ENCODE results near the gene HP1BP3. TPM values are rescaled to one million over a fixed set of nuclear protein-coding genes. Genes with fewer than 3 reads are reported as not detected.
"Not testable (repeated sequence)": the region's sequence is repeated elsewhere in the genome, so short reads cannot be mapped to it uniquely, and the experiment has no call there.

Gene HP1BP3
- total RNA-seq, 4 donors from 2014 or later: 213 to 349 (median 277) TPM

DNA sequence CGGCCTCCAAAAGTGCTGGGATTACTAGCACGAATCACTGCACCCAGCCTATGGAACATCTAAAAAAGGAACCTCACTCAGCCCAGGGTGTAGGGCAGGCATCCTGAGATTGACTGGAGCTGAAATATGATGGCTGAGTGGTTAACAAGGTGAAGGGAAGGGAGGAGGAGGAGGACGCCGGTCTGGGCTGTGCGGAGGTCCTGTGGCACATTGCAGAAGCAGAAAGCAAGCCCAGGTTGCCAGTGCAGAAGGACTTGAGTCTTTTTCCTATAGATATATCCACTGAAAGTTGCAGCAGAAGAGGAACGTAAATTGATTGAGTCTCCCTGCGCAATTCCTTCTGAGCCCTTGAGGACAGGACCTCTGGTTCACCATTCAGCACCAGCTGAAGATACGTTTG is 67.8 kb downstream of the HP1BP3 start:
- peaks cover 9 to 17% (median 12%) of the 10 kb centered on the region in 4 donors for H3K4me1 ChIP-seq
- H3K36me3 ChIP-seq: no peaks in the 10 kb centered on the region
- intact Hi-C loops (cut with DNase I): no loop called here
- TF ChIP-seq, protein P1, sequence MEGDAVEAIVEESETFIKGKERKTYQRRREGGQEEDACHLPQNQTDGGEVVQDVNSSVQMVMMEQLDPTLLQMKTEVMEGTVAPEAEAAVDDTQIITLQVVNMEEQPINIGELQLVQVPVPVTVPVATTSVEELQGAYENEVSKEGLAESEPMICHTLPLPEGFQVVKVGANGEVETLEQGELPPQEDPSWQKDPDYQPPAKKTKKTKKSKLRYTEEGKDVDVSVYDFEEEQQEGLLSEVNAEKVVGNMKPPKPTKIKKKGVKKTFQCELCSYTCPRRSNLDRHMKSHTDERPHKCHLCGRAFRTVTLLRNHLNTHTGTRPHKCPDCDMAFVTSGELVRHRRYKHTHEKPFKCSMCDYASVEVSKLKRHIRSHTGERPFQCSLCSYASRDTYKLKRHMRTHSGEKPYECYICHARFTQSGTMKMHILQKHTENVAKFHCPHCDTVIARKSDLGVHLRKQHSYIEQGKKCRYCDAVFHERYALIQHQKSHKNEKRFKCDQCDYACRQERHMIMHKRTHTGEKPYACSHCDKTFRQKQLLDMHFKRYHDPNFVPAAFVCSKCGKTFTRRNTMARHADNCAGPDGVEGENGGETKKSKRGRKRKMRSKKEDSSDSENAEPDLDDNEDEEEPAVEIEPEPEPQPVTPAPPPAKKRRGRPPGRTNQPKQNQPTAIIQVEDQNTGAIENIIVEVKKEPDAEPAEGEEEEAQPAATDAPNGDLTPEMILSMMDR (IDR thresholded peaks at IDR 0.05): no peak
- TF ChIP-seq POLR2A (IDR thresholded peaks at IDR 0.05; ENCODE audit: low read depth) (no peak), POLR2AphosphoS5 (IDR thresholded peaks at IDR 0.05) (no peak), EP300 (IDR thresholded peaks at IDR 0.05) (no peak)
- no peak overlapping the region for H3K27ac ChIP-seq (replicated peaks in 1 of 4)
- WGBS: 92% methylated on average over 8 of the region's 8 CpGs
- peaks cover 0 to 20% (median 6%) of the 10 kb centered on the region in 4 donors for H3K27me3 ChIP-seq
- no peak overlapping the region for H3K4me3 ChIP-seq
- DNase-seq (ENCODE audit: extremely low spot score): no peak
- H3K9me3 ChIP-seq: no peaks in the 10 kb centered on the region

DNA sequence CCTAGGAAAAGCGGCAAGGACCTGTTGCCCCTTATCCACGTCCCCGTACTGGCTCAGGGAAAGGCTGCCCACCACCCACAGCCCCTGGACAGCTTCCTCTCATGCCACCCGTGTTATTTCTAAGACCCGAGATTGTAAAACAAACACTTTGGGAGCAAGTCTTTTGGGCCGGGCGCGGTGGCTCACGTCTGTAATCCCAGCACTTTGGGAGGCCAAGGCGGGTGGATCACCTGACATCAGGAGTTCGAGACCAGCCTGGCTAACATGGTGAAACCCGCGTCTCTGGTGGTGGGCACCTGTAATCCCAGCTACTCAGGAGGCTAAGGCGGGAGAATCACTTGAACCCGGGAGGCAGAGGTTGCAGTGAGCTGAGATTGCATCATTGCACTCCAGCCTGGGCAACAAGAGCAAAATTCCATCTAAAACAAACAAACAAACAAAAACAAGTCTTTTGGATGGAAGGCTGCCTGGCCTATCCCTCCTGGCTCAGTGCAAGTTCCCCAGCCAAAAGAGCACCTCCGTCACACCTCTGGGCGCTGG is 68.7 kb downstream of the HP1BP3 start:
- peaks cover 0 to 22% (median 6%) of the 10 kb centered on the region in 4 donors for H3K27me3 ChIP-seq
- intact Hi-C loops (cut with DNase I); DNase-seq (ENCODE audit: extremely low spot score); H3K9me3 ChIP-seq; H3K36me3 ChIP-seq: not testable (repeated sequence)
- WGBS: 64% methylated on average over 3 of the region's 17 CpGs
- H3K4me3 ChIP-seq: peak overlapping the region; percentile 52 to 74 (median 57)
- peaks cover 9 to 17% (median 12%) of the 10 kb centered on the region in 4 donors for H3K4me1 ChIP-seq
- peak overlapping the region in 3 of 4 donors; percentile 28 to 54 (median 39) for H3K27ac ChIP-seq (replicated peaks in 1 of 4)

DNA sequence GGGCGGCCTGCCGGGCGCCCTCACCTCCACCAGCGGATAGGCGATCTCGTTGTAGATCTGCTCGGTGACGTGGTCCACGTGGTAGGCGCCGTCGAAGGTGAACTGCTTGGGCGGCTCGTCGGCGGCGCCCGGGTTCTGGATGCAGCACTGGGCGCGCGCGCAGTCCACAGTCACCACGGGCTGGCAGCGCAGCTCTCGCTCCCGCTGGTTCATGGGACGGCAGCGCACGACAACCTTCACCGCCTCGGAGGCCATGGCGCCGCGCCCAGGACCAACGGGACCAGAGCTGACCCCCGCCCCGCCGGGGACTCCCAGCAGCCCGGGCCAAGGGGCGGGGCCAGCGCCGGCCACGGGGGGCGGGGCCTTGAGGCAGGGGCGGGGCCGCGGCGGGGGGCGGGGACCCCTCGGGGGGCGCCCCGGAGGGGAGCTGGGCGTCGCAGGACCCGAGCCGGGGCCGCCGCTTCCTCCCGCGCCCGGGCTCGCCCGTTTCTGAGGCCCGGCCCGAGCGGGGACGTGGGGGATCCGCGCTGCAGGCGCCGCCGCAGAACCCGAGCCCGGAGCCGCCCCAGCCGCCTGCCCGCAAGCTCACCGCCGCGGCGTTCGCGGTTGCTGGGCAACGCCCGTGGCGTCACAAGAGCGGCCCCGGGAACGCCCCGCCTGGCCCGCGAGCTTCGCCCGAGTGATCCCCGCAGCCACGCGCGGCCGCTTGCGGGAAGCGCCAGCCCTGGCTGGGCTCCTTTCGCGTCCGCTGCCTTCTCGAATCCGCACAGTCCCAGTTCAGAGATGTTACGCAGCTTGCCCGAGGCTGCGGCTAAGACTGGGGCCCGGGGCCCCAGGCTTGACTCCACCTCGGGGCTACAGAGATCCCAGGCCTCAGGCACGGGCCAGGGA is 69.4 kb downstream of the HP1BP3 start, which contains the start of gene KIF17:
TSS of gene KIF17 (minus strand) at position 556 of the 891 bp plus-strand sequence. CDS start at position 255, 301 bp downstream.
- peak within 1 kb of the TSS; percentile 52 to 74 (median 57) for H3K4me3 ChIP-seq
- TF ChIP-seq POLR2AphosphoS5 (IDR thresholded peaks at IDR 0.05): no peak
- TF ChIP-seq EP300 (IDR thresholded peaks at IDR 0.05): no peak
- no peak for TF ChIP-seq POLR2A (IDR thresholded peaks at IDR 0.05; ENCODE audit: low read depth)
- TF ChIP-seq, protein P1 (IDR thresholded peaks at IDR 0.05): no peak
- H3K27me3 ChIP-seq: peaks cover 0 to 23% (median 6%) of the 10 kb centered on the region in 4 donors
- WGBS: no CpG with 5 or more reads among the region's 112 CpGs
- H3K9me3 ChIP-seq: no peaks in the 10 kb centered on the region
- intact Hi-C loops (cut with DNase I): no loop called here
- H3K36me3 ChIP-seq: no peaks in the 10 kb centered on the region
- peaks cover 9 to 17% (median 12%) of the 10 kb centered on the region in 4 donors for H3K4me1 ChIP-seq
- peak within 1 kb of the TSS in 3 of 4 donors; percentile 28 to 54 (median 39) for H3K27ac ChIP-seq (replicated peaks in 1 of 4)
- DNase-seq (ENCODE audit: extremely low spot score): no peak

DNA sequence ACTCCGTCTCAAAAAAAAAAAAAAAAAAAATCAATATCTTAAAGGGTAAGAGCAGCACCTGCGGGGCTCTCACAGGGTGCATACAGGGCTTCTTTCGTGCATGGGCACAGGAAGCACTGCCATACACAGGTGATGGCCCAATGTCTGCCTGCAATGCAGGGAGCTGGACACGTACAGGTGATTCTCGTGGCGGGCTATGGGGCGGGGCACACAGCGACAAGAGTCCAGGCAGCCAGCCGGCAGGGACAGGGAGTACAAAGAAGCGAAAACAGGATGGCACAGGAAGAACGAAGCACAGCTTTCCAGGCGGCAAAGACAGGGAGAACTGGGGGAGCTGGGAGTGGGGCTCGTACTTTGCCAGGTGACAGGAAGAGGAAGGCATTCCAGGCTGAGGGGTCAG is 70.9 kb downstream of the HP1BP3 start:
- TF ChIP-seq EP300 (IDR thresholded peaks at IDR 0.05) (no peak), POLR2A (IDR thresholded peaks at IDR 0.05; ENCODE audit: low read depth) (no peak)
- TF ChIP-seq, protein P1 (IDR thresholded peaks at IDR 0.05): no peak
- H3K9me3 ChIP-seq: no peaks in the 10 kb centered on the region
- 90% methylated on average over 13 of the region's 13 CpGs for WGBS

DNA sequence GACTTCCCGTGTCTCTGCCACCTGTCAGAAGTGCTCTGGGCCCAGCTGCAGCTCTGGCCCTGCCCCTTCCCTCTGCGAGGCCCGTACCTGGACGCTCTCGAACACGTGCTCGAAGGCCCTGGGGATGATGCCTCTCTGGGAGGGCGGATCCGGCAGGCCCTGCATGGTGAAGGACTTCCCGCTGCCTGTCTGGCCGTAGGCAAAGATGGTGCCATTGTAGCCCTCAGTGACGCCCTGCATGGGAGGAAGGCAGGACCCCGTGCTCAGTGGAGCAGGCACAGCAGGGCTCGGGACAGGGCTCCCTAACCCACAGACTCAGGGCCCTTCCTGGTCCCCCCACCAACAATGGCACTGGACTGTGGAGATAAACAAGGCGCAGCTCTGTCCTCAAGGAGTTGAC is 71.7 kb downstream of the HP1BP3 start:
- Histone ChIP-seq H3K36me3 (no peaks in the 10 kb centered on the region), H3K4me3 (no peak overlapping the region), H3K9me3 (no peaks in the 10 kb centered on the region), H3K27me3 (peaks cover 0 to 41% (median 6%) of the 10 kb centered on the region in 4 donors), H3K27ac (replicated peaks in 1 of 4) (no peak overlapping the region), H3K4me1 (peaks cover 9 to 17% (median 12%) of the 10 kb centered on the region in 4 donors)
- TF ChIP-seq, protein P1 (IDR thresholded peaks at IDR 0.05): no peak
- no peak for TF ChIP-seq EP300 (IDR thresholded peaks at IDR 0.05)
- no peak for TF ChIP-seq POLR2AphosphoS5 (IDR thresholded peaks at IDR 0.05)
- TF ChIP-seq POLR2A (IDR thresholded peaks at IDR 0.05; ENCODE audit: low read depth): no peak
- no peak for DNase-seq (ENCODE audit: extremely low spot score)
- WGBS: 93% methylated on average over 8 of the region's 15 CpGs
- intact Hi-C loops (cut with DNase I): no loop called here

More for the DNA sequence above, 70.9 kb downstream of the HP1BP3 start:
- no peak overlapping the region for H3K27ac ChIP-seq (replicated peaks in 1 of 4)
- intact Hi-C loops (cut with DNase I): no loop called here
- H3K4me3 ChIP-seq: no peak overlapping the region
- H3K36me3 ChIP-seq: no peaks in the 10 kb centered on the region
- no peak for DNase-seq (ENCODE audit: extremely low spot score)
- peaks cover 0 to 34% (median 6%) of the 10 kb centered on the region in 4 donors for H3K27me3 ChIP-seq
- peaks cover 9 to 17% (median 12%) of the 10 kb centered on the region in 4 donors for H3K4me1 ChIP-seq
